ENCODE measurements around the gene SLC26A8.
A peak's percentile ranks its signal among the peaks of the same experiment; 100 is the strongest.
"Not testable (repeated sequence)": the region's sequence is repeated elsewhere in the genome, so short reads cannot be mapped to it uniquely, and the experiment has no call there.

Gene SLC26A8

GRCh38 chr6:35911871-35912653, 112.4 kb downstream of the SLC26A8 start:
- peak; percentile 35 for DNase-seq

- DNase-seq, result not testable (repeated sequence)
Measured at GRCh38 chr6:35909571-35909970, 114.9 kb downstream of the SLC26A8 start.

GRCh38 chr6:35908753-35909401, 115.6 kb downstream of the SLC26A8 start:
- DNase-seq, result not testable (repeated sequence)

GRCh38 chr6:35907750-35908149, 116.7 kb downstream of the SLC26A8 start:
- DNase-seq, result no peak

- DNase-seq, result peak; percentile 26
Measured at GRCh38 chr6:35906499-35906846, 118.0 kb downstream of the SLC26A8 start.

GRCh38 chr6:35905841-35906498, 118.5 kb downstream of the SLC26A8 start:
- no peak for DNase-seq

GRCh38 chr6:35905141-35905785, 119.2 kb downstream of the SLC26A8 start:
- no peak for DNase-seq

GRCh38 chr6:35903679-35904078, 120.8 kb downstream of the SLC26A8 start:
- no peak for DNase-seq

GRCh38 chr6:35900448-35900847, 124.0 kb downstream of the SLC26A8 start:
- DNase-seq, result no peak

GRCh38 chr6:35898003-35898402, 126.4 kb downstream of the SLC26A8 start:
- DNase-seq, result no peak

GRCh38 chr6:35897486-35897885, 127.0 kb downstream of the SLC26A8 start:
- no peak for DNase-seq

GRCh38 chr6:35897036-35897435, 127.4 kb downstream of the SLC26A8 start:
- no peak for DNase-seq

GRCh38 chr6:35896228-35896627, 128.2 kb downstream of the SLC26A8 start:
- DNase-seq, result no peak

- peak; percentile 41 for DNase-seq
Measured at GRCh38 chr6:35895560-35895959, 128.9 kb downstream of the SLC26A8 start.

GRCh38 chr6:35894776-35895175, 129.7 kb downstream of the SLC26A8 start:
- DNase-seq, result no peak
